ENCODE measurements around the gene ZNF407. TPM values are rescaled to one million over a fixed set of nuclear protein-coding genes. Genes with fewer than 3 reads are reported as not detected.

The ZNF407 gene
- total RNA-seq, 1 donor from 2014 or later = 24.9 TPM

GRCh38 chr18:74944676-74945075 lies 347.0 kb downstream of the ZNF407 start:
- no peak for DNase-seq (ENCODE audit: low spot score in 2 of 2, unreplicated experiment in 2 of 2)
- no peaks in the 10 kb centered on the region for H3K27me3 Mint-ChIP-seq (ENCODE audit: low read depth)
- H3K36me3 Mint-ChIP-seq = no peaks in the 10 kb centered on the region
- no peaks in the 10 kb centered on the region for H3K9me3 Mint-ChIP-seq
- H3K4me3 Mint-ChIP-seq = no peak overlapping the region
- H3K4me1 Mint-ChIP-seq = no peaks in the 10 kb centered on the region
- no peak for TF ChIP-seq CTCF (IDR thresholded peaks at IDR 0.05; ENCODE audit: unreplicated experiment)
- H3K27ac Mint-ChIP-seq = no peak overlapping the region

- Mint-ChIP-seq H3K27ac (no peak overlapping the region), H3K27me3 (ENCODE audit: low read depth) (no peaks in the 10 kb centered on the region), H3K4me3 (no peak overlapping the region), H3K9me3 (no peaks in the 10 kb centered on the region), H3K4me1 (no peaks in the 10 kb centered on the region), H3K36me3 (no peaks in the 10 kb centered on the region)
- no peak for TF ChIP-seq CTCF (IDR thresholded peaks at IDR 0.05; ENCODE audit: unreplicated experiment)
- DNase-seq (ENCODE audit: low spot score in 2 of 2, unreplicated experiment in 2 of 2) = no peak
Observed at GRCh38 chr18:74945774-74946545, 348.3 kb downstream of the ZNF407 start.

- no peak for TF ChIP-seq CTCF (IDR thresholded peaks at IDR 0.05; ENCODE audit: unreplicated experiment)
- Mint-ChIP-seq H3K36me3 (no peaks in the 10 kb centered on the region), H3K4me1 (no peaks in the 10 kb centered on the region), H3K27ac (no peak overlapping the region), H3K4me3 (no peak overlapping the region), H3K9me3 (no peaks in the 10 kb centered on the region), H3K27me3 (ENCODE audit: low read depth) (no peaks in the 10 kb centered on the region)
- DNase-seq (ENCODE audit: low spot score in 2 of 2, unreplicated experiment in 2 of 2) = no peak
Observed at GRCh38 chr18:74946646-74947375, 349.1 kb downstream of the ZNF407 start.

GRCh38 chr18:74947417-74947816 lies 349.7 kb downstream of the ZNF407 start:
- H3K4me1 Mint-ChIP-seq = no peaks in the 10 kb centered on the region

GRCh38 chr18:74947875-74948274 lies 350.2 kb downstream of the ZNF407 start:
- H3K4me3 Mint-ChIP-seq = no peak overlapping the region

More at GRCh38 chr18:74947417-74947816, 349.7 kb downstream of the ZNF407 start:
- Mint-ChIP-seq H3K27ac (no peak overlapping the region), H3K36me3 (no peaks in the 10 kb centered on the region), H3K4me3 (no peak overlapping the region), H3K9me3 (no peaks in the 10 kb centered on the region), H3K27me3 (ENCODE audit: low read depth) (no peaks in the 10 kb centered on the region)
- TF ChIP-seq CTCF (IDR thresholded peaks at IDR 0.05; ENCODE audit: unreplicated experiment) = no peak
- no peak for DNase-seq (ENCODE audit: low spot score in 2 of 2, unreplicated experiment in 2 of 2)

More at GRCh38 chr18:74947875-74948274, 350.2 kb downstream of the ZNF407 start:
- Mint-ChIP-seq H3K9me3 (no peaks in the 10 kb centered on the region), H3K36me3 (no peaks in the 10 kb centered on the region), H3K27me3 (ENCODE audit: low read depth) (no peaks in the 10 kb centered on the region), H3K27ac (no peak overlapping the region), H3K4me1 (no peaks in the 10 kb centered on the region)
- no peak for DNase-seq (ENCODE audit: low spot score in 2 of 2, unreplicated experiment in 2 of 2)
- TF ChIP-seq CTCF (IDR thresholded peaks at IDR 0.05; ENCODE audit: unreplicated experiment) = no peak

All from mesothelial cell of epicardium (in vitro differentiated cells).